Measurements from ENCODE around the gene DLGAP1.

DNA sequence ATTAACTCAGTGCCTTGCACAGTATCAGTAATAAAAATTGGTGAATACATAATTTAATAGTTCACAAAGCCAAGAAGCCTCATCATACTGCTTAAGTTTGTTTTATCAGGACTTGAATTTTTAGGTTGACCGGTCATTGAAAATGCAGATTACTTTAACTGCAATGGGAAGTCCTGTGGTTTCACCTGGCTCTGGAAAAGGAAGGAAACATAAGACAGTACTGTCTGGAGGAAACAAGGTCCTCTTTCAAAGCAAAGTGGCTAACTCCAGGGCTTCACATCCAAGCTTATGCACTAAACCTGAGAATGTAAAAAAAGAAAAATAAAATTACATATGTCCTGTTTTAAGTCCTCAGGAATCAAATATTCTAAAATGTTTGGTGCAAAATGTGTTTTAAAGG lies 119.7 kb downstream of the DLGAP1 start:
- no peak for TF ChIP-seq EZH2 (IDR thresholded peaks at IDR 0.05; ENCODE audit: insufficient read depth, poor library complexity, severe bottlenecking)
- TF ChIP-seq EZH2phosphoT487 (IDR thresholded peaks at IDR 0.05; ENCODE audit: insufficient read depth, low read depth), result no peak
